Fibroblast of upper back skin (primary cell): Measurements from ENCODE around the gene DTNB.
"Not testable (repeated sequence)": the region's sequence is repeated elsewhere in the genome, so short reads cannot be mapped to it uniquely, and the experiment has no call there.

ENCODE experiments used
- DNase-seq: peaks from one replicate; pipeline ENCODE4 v3.0.0-alpha.2; 2013

DTNB gene

GRCh38 chr2:25535411-25536289 is 137.7 kb downstream of the DTNB start:
- not testable (repeated sequence) for DNase-seq

DNA sequence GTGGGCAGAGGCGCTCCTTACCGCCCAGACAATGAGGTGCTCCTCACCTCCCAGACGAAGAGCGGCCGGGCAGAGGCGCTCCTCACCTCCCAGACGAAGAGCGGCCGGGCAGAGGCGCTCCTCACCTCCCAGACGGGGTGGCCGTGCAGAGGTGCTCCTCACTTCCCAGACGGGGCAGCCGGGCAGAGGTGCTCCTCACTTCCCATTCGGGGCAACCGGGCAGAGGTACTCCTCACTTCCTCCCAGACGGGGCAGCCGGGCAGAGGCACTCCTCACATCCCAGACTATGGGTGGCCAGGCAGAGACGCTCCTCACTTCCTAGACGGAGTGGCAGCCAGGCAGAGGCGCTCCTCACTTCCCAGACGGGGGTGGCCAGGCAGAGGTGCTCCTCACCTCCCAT is 138.4 kb downstream of the DTNB start:
- not testable (repeated sequence) for DNase-seq

- DNase-seq: no peak
These were observed 138.9 kb downstream of the DTNB start for GRCh38 chr2:25534455-25534854.

- DNase-seq: not testable (repeated sequence)
These were observed 139.6 kb downstream of the DTNB start for GRCh38 chr2:25533771-25534170.

DNA sequence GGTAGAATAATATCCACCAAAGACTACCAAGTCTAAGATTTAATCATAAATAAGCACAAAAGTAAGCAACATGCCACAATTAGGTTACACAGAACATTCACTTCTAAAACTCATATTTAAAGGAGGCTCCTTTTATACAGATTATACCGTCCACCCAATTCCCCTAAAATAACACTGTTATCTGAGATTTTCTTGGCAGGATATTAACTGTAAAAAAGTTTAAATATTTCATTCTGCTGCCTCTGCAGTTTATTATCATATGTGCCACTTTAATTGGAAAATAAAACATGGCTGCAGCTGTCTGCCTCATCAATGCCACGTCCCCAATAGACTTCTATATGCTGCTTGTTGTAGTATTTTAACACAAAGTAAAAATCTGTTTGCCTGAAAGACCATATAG is 140.9 kb downstream of the DTNB start:
- DNase-seq: no peak

DNA sequence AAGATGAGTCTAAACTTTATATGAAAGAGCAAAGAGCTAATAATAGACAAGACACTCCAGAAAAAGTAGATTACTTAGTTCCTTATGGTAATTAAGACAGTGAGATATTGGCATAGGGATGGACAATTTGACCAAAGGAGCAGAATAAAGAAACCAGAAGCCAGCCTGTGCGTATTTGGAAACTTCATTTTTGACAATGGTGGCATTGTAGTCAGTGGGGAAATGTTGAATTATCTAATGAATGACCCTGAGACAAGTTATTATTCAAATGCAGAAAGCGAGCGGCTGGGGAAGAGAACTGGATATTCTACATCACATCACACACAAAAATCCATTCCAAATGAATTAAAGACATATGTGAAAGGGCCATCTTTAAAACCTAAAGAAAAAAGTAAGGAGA is 144.3 kb downstream of the DTNB start:
- no peak for DNase-seq

DNA sequence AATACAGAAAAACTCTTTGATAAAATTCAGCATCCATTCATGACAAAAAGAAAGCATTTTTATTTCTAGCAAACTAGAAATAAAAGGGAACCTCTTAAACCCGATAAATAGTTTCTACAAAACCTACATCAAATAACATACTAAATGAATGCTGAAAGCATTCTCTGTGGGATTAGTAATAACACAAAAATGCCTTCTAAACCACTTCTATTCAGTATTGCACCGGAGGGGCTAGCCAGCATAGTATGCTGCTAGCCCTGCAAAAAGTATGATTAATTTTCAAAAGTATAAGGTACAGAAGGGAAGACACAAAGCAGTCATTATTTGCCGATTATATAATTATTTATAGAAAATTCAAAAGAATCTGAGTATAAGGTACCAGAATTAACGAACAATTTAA is 145.2 kb downstream of the DTNB start:
- DNase-seq: peak; percentile 81

- no peak for DNase-seq
These were observed 148.9 kb downstream of the DTNB start for GRCh38 chr2:25524507-25524906.

DNA sequence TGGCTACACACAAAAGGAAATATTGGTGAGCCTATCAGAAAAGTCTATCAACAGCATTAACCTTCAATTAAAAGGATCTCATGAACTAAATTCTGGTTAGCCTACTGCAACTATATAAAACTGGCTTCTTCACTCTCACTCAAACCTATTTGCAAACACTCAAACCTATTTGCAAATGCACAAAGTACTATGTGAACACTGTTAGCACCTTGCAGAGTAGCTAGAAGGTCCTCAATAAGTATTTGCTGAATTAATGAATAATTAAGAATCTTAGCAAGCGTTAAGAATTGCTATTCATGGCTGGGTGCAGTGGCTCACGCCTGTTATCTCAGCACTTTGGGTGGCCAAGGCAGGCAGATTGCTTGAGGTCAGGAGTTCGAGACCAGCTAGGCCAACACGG is 150.3 kb downstream of the DTNB start:
- DNase-seq: no peak

- DNase-seq: peak; percentile 76
These were observed 151.6 kb downstream of the DTNB start for GRCh38 chr2:25521665-25522387.

GRCh38 chr2:25521126-25521525 is 152.3 kb downstream of the DTNB start:
- DNase-seq: no peak

DNA sequence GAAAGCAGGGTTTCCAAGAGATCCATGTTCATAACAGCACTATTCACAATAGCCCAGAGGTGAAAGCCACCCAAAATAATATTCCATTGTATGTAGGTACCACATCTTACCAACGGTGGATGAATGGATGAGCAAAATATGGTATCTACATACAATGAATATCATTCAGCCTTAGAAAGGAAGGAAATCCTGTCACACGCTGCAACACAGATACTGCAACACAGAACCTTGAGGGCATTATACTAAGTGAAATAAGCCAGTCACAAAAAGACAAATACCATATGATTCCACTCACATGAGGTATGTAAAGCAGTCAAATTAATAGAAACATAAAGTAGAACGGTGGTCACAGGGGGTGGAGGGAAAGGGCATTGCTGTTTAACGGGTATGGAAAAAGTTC is 155.7 kb downstream of the DTNB start:
- peak; percentile 20 for DNase-seq

- no peak for DNase-seq
These were observed 159.2 kb downstream of the DTNB start for GRCh38 chr2:25514043-25514637.

DNA sequence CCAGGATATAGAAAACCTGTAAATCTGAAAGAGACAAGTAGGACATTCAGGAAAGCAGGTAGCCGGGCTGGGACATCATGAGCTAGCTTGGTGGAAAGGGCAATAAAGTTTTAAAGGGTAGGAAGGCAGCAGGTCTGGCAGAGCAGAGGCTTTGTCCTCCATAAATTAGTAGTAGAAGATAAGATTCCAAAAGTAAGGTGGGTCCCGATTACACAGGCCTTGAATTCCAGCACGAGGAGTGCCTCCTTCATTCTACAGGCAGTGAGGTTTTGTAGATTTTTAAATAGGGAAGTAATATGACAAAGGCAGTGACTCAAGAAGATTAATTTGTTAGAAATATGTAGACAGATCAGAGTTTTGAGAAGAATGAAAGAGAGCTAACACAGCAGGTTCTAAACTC is 160.7 kb downstream of the DTNB start:
- DNase-seq: peak; percentile 27

- no peak for DNase-seq
These were observed 167.2 kb downstream of the DTNB start for GRCh38 chr2:25506226-25506625.

GRCh38 chr2:25505622-25506021 is 167.8 kb downstream of the DTNB start:
- no peak for DNase-seq

- DNase-seq: no peak
These were observed 168.2 kb downstream of the DTNB start for GRCh38 chr2:25505182-25505581.

DNA sequence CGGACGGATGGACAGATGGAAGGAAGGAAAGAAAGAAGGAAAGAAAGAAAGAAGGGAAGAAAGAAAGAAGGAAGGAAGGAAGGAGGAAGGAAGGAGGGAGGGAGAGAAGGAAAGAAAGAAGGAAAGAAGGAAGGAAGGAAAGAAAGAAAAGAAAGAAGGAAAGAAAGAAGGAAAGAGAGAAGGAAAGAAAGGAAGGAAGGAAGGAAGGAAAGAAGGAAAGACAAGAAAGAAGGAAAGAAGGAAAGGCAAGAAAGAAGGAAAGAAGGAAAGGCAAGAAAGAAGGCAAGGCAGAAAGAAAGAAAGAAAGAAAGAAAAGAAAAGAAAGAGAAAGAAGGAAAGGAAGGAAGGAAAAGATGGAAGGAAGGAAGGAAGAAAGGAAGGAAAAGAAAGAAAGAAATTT is 169.1 kb downstream of the DTNB start:
- no peak for DNase-seq

- no peak for DNase-seq
These were observed 174.2 kb downstream of the DTNB start for GRCh38 chr2:25499157-25499556.

DNA sequence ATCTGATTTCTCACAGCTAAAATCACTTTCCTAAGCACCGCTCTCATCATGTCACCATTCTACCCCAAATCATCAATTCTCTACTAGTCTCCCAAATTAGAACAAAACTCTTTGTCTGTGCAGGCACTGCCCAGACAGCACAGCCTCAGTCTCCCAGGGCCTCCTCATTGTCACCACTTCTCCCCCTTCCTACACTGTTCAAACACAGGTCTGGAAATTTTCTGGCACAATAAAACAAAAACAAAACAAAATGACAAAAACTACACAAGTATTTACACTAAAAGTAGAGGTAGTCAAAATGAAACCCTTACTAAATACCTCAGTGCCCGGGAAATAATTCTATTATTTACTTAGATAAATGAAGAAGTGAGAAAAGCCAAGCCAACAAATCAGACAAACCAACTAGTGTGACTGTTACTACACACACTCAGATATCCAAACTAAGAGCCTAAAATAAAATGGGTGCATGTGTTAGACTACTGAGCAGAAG is 175.4 kb downstream of the DTNB start:
- DNase-seq: no peak

GRCh38 chr2:25497229-25497917 is 176.0 kb downstream of the DTNB start:
- no peak for DNase-seq

DNA sequence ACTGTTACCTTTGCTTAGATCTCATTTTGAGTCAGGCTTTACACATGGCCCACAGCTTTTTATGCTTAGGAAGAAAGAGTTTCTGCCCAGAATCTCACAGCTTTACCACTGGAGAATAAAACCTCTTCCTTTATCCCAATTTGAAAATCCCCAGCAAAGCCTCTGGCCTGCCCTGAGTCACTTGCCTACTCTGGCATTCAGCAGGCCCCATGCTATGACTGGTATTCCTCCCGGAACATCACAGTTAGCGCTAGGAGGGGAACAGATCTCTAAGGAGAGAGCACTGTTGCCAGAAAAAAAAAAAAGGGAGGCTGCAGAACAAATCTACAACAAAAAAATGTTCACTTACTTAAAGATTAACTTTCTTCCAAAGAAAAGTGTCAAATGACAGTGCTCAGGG is 178.8 kb downstream of the DTNB start:
- peak; percentile 81 for DNase-seq

DNA sequence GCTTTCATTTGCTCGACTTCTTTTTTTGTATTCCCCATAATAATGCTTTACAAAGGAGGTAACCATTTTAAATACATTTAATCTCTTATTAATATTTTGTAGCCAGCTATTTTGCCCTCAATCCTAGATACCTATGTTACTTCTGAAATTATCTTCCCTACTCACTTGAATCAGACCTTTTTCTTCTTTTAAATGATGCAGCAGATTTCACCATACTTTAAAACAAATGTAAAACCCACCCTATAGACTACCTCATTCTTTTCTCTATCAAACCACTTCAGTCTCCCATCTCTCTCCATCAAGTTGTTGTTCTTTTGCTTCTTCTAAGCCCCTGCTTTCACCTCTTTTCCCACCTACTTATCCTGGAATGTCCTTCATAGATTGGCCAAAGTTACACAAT is 180.2 kb downstream of the DTNB start:
- no peak for DNase-seq
